Stimulated activated CD4-positive, alpha-beta T cell treated with anti-CD3 and anti-CD28 coated beads, Interleukin-4, amount 100 ng/mL, for 1 hour (primary cell): Measurements from ENCODE around the gene ZDHHC4.

Source experiments
- DNase-seq: peaks from one replicate; pipeline ENCODE4 v3.0.0-alpha.2; 2020

Gene ZDHHC4

DNA sequence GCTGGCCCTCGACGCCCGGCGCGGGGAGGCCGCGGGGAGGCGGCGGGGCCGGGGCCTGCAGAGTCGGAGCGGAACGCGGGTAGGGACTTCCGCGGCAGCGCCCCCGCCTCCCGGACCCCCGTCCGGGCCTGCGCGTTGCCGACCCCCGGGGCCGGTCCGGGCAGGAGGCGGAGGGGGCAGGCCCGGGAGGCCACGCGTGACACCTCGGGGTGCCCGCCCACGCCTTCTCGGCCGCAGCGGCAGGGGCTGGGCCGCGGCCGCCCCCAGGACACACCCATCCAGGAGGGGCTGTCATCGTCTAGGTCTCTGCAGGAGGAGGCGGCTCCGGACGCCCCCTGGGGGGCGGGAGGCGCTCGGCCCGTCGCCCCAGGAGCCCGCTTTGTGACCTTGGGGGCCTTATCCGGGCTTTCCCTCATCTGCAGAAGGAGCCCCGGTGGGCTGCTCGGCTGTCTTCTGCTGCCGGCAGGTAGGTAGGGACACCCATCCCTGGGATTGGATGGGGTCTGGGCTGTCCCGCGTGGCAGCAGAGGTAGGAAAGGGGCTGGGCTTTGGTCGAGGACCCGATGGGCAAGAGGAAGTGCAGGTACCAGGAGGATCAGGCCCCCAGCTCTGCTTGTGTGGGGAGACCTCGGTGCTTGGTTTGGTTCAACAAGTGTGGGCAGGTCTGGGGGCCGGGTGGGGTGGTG, 60.4 kb downstream of the ZDHHC4 start:
- peak; percentile 61 for DNase-seq
